MCF 10A (cell line): Measurements from ENCODE around the gene EXOC3. TPM values are rescaled to one million over a fixed set of nuclear protein-coding genes. Genes with fewer than 3 reads are reported as not detected.

Source experiments
- BruUV-seq: library from RNA; stranded (reverse); fragments of 400-500 nt; replicated peaks from 2 replicates; lab custom pipeline; 2021; lab: Mats Ljungman, UMichigan
- CTCF ChIA-PET: fragments of 300-600 bp; sonication (Branson Sonifier 250); formaldehyde crosslinking; extraction: SDS; loops from one replicate; lab custom pipeline; 2021; ENCODE audit warnings: antibody characterized with exemption, inconsistent platforms; lab: Yijun Ruan, JAX
- POLR2A ChIA-PET: fragments of 300-600, 350-650 bp; sonication (Branson Sonifier 250); formaldehyde crosslinking; extraction: SDS; loops from one replicate; lab custom pipeline; 2020; ENCODE audit warnings: antibody characterized with exemption, inconsistent platforms; lab: Yijun Ruan, JAX
- DNase-seq: peaks from one replicate; pipeline ENCODE4 v3.0.0-alpha.2; 2018; ENCODE audit not compliant: unreplicated experiment
- H3K27ac Mint-ChIP-seq: one replicate; pipeline ENCODE4 v1.8.0; 2022; ENCODE audit warnings: mild to moderate bottlenecking, low read depth, mixed read lengths; ENCODE audit not compliant: unreplicated experiment
- H3K27me3 Mint-ChIP-seq: one replicate; pipeline ENCODE4 v1.8.0; 2022; ENCODE audit warnings: mixed read lengths; ENCODE audit not compliant: insufficient read depth, unreplicated experiment
- H3K36me3 Mint-ChIP-seq: one replicate; pipeline ENCODE4 v1.8.0; 2022; ENCODE audit warnings: mild to moderate bottlenecking, moderate library complexity, mixed read lengths; ENCODE audit not compliant: insufficient read depth, unreplicated experiment
- H3K4me1 Mint-ChIP-seq: one replicate; pipeline ENCODE4 v1.8.0; 2022; ENCODE audit warnings: mixed read lengths; ENCODE audit not compliant: insufficient read depth, unreplicated experiment
- H3K4me3 Mint-ChIP-seq: one replicate; pipeline ENCODE4 v1.8.0; 2022; ENCODE audit warnings: mild to moderate bottlenecking, moderate library complexity, mixed read lengths; ENCODE audit not compliant: unreplicated experiment
- H3K9me3 Mint-ChIP-seq: one replicate; pipeline ENCODE4 v1.8.0; 2022; ENCODE audit warnings: mixed read lengths; ENCODE audit not compliant: unreplicated experiment
- CTCF ChIP-seq: fragments of 200-600 bp; IDR thresholded peaks from one replicate; pipeline ENCODE4 v1.8.0; 2022; ENCODE audit warnings: antibody characterized with exemption, mild to moderate bottlenecking; ENCODE audit not compliant: unreplicated experiment
- intact Hi-C: fragments of 100-400 bp; cut with micrococcal nuclease; formaldehyde crosslinking; loops from 2 replicates; pipeline ENCODE4 v1.14.1; 2022
- total RNA-seq: library from RNA; stranded (reverse); gene quantifications from 2 replicates; pipeline ENCODE4 v1.2.3, GENCODE V29; 2022

EXOC3 gene
- total RNA-seq, 1 experiment from 2014 or later, result 44.1 TPM

GRCh38 chr5:439181-439580 lies 3.8 kb upstream of the EXOC3 start:
- Mint-ChIP-seq H3K4me3 (no peak overlapping the region), H3K27me3 (no peaks in the 10 kb centered on the region), H3K4me1 (peaks cover under 1% of the 10 kb centered on the region), H3K9me3 (no peaks in the 10 kb centered on the region), H3K27ac (no peak overlapping the region), H3K36me3 (no peaks in the 10 kb centered on the region)
- ChIA-PET POLR2A (no interaction called here), CTCF (interaction anchor here (0.6 to 1.1 kb wide), 3 partner anchors 9 to 33 kb away, joined by 3 read pairs; no protein-coding TSS in a partner anchor)
- intact Hi-C loops, result no loop called here
- no peak for DNase-seq
- no TSS peak for BruUV-seq
- TF ChIP-seq CTCF, result no peak

DNA sequence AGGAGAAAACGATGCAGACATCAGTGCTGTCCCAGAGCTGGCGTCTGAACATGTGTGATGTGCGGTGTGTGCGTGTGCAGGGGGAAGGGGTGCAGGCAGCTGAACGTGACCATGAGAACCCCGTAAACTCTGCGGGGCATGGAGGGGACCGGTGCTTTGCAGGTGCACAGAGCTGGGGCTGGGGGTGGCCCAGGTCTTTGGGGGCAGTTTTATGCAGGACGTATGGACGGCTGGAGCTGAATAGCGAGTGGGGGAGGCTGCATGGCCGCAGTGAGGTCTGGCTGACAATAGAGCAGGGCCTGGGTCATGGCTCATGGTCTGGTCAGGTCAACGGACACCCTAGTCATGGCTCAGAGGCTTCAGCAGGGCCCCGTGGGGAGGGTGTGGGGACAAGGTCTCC lies 3.3 kb upstream of the EXOC3 start:
- DNase-seq, result no peak
- no peak for TF ChIP-seq CTCF
- H3K4me1 Mint-ChIP-seq, result peaks cover 5% of the 10 kb centered on the region
- ChIA-PET POLR2A (no interaction called here), CTCF (interaction anchor here (0.6 to 1.1 kb wide), 2 partner anchors 31 to 33 kb away, joined by 3 read pairs; no protein-coding TSS in a partner anchor)
- no peaks in the 10 kb centered on the region for H3K9me3 Mint-ChIP-seq
- no peak overlapping the region for H3K4me3 Mint-ChIP-seq
- no peaks in the 10 kb centered on the region for H3K27me3 Mint-ChIP-seq
- BruUV-seq, result no TSS peak
- H3K27ac Mint-ChIP-seq, result no peak overlapping the region
- intact Hi-C loops, result loop anchor here (10.0 kb wide), 1 partner anchor 465 kb away; no protein-coding TSS in a partner anchor
- H3K36me3 Mint-ChIP-seq, result peaks cover 3% of the 10 kb centered on the region

GRCh38 chr5:440401-441201 lies 2.4 kb upstream of the EXOC3 start:
- Mint-ChIP-seq H3K4me3 (no peak overlapping the region), H3K36me3 (peaks cover 10% of the 10 kb centered on the region), H3K4me1 (peaks cover 10% of the 10 kb centered on the region), H3K9me3 (no peaks in the 10 kb centered on the region), H3K27ac (no peak overlapping the region), H3K27me3 (no peaks in the 10 kb centered on the region)
- ChIA-PET CTCF (no interaction called here), POLR2A (interaction anchor here (1.6 kb wide), 1 partner anchor 11 kb away, joined by 5 read pairs; no protein-coding TSS in a partner anchor)
- BruUV-seq, result no TSS peak
- intact Hi-C loops, result loop anchor here (10.0 kb wide), 1 partner anchor 464 kb away; no protein-coding TSS in a partner anchor
- no peak for DNase-seq
- no peak for TF ChIP-seq CTCF

DNA sequence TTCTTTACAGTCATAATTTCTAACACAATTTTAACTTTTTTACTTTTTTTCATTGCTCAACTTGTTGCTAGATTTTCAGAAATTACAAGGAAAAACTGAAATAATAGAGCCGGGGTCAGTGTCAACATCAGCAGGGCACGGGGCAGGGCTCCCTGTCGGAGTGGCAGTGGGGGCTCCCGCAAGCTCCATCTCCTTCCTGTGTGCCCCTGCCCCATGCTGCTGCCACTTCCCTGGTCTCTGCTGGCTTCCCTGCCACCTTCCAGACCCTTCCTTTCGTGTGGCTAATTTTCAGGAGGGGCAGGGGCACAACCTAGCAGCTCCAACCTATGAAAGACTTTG lies 1.0 kb upstream of the EXOC3 start:
- DNase-seq, result no peak
- no peaks in the 10 kb centered on the region for H3K9me3 Mint-ChIP-seq
- peak overlapping the region; percentile 69 for H3K27ac Mint-ChIP-seq
- TF ChIP-seq CTCF, result no peak
- H3K36me3 Mint-ChIP-seq, result peaks cover 18% of the 10 kb centered on the region
- H3K4me3 Mint-ChIP-seq, result peak overlapping the region; percentile 91
- H3K27me3 Mint-ChIP-seq, result no peaks in the 10 kb centered on the region
- BruUV-seq, result no TSS peak
- peaks cover 15% of the 10 kb centered on the region for H3K4me1 Mint-ChIP-seq
- ChIA-PET POLR2A (interaction anchor here (1.5 to 1.7 kb wide), 3 partner anchors 9 to 171 kb away, joined by 4 to 5 read pairs (median 5); partner anchors contain the start of gene PDCD6), CTCF (interaction anchor here (0.7 kb wide), 1 partner anchor 125 kb away, joined by 3 read pairs; no protein-coding TSS in a partner anchor)
- intact Hi-C loops, result loop anchor here (10.0 kb wide), 1 partner anchor 463 kb away; no protein-coding TSS in a partner anchor
